ENCODE results near the gene TRIM31. TPM values are rescaled to one million over a fixed set of nuclear protein-coding genes. Genes with fewer than 3 reads are reported as not detected.

Gene TRIM31
- total RNA-seq, 1 experiment from 2014 or later = not detected

DNA sequence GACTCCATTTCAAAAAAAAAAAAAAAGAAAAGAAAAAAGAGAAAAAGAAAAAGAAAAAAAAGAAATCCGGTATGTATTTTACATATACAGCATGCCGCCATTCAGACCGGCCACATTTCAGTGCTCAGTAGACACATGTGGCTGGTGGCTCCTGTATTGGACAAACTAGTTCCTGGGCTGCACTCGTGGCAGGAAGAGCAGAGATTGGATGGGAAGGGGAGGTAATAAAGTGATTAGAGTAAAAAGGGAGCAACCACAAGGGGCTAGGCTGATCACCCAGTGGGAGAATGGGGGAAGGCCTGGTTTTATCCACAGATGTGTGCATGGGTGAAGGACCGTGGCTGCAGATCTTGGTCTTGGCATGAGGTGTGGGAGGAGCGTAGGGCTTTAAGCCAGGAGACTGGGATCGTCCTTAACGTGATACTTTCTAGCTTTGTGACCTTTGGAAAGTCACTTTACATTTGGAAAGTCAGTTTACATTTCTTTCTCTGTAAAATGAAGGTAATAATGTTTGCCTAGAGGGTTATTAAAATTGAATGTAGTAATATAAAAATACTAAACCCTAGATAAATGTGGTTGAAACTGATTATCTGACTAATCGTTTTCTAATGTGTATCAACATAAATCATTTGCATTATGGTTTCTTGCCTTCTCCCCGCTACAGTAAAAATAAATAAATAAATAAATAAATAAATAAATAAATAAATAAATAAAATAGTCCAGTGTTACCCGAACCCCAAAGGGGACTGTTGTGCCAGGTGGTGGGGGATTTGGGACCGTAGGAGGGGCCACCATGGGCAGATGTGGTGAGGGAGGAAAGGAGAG, 49.6 kb upstream of the TRIM31 start:
- no peaks in the 10 kb centered on the region for H3K4me1 Mint-ChIP-seq
- Histone ChIP-seq H3T11ph (ENCODE audit: low read length) (no peak overlapping the region), H2BK20ac (ENCODE audit: low read depth, low read length, poor library complexity, severe bottlenecking) (no peak overlapping the region), H2BK120ac (ENCODE audit: low read depth, low read length, poor library complexity, severe bottlenecking) (no peak overlapping the region), H4K91ac (ENCODE audit: insufficient read length, low read depth, low read length) (no peak overlapping the region), H2BK12ac (ENCODE audit: insufficient read length, low read depth, low read length) (no peak overlapping the region), H3K79me1 (ENCODE audit: insufficient read depth, low read depth, low read length, poor library complexity, severe bottlenecking) (no peaks in the 10 kb centered on the region), H3K23ac (ENCODE audit: insufficient read length, low read depth, low read length) (no peak overlapping the region), H2BK5ac (ENCODE audit: insufficient read length, low read length) (no peak overlapping the region), H4K20me1 (ENCODE audit: control insufficient read depth, insufficient read depth, insufficient read length) (no peaks in the 10 kb centered on the region), H4K5ac (ENCODE audit: insufficient read length, low read depth, low read length) (no peak overlapping the region), H3K4me1 (ENCODE audit: insufficient read depth, low read length) (peaks cover 3% of the 10 kb centered on the region; the same call in 1 of the 2 replicates), H3K27me3 (ENCODE audit: insufficient read depth, low read length) (no peaks in the 10 kb centered on the region), H3K56ac (ENCODE audit: insufficient read length, low read depth, low read length) (no peak overlapping the region), H3K4ac (ENCODE audit: low read depth, low read length) (no peak overlapping the region), H3K9ac (ENCODE audit: extremely low read depth, insufficient read length, low read length) (no peak overlapping the region), H3K18ac (ENCODE audit: insufficient read length, low read depth, low read length) (no peak overlapping the region), H3K23me2 (ENCODE audit: insufficient read length, low read depth, low read length, poor library complexity, severe bottlenecking) (no peaks in the 10 kb centered on the region), H2AK5ac (ENCODE audit: insufficient read length, low read length) (no peak overlapping the region), H3K14ac (ENCODE audit: insufficient read depth, low read length) (peak overlapping the region; percentile 72; the same call in 1 of the 2 replicates), H3K79me2 (ENCODE audit: insufficient read depth, low read length) (no peaks in the 10 kb centered on the region), H3K4me2 (ENCODE audit: insufficient read depth, insufficient read length, low read length) (no peak overlapping the region), H2AFZ (ENCODE audit: low read length) (no peak overlapping the region), H4K8ac (replicated peaks; ENCODE audit: insufficient read length, low read depth, low read length) (no peak overlapping the region), H2BK15ac (ENCODE audit: low read depth, low read length) (no peak overlapping the region), H3K9me3 (ENCODE audit: control insufficient read depth, low read depth, low read length) (no peaks in the 10 kb centered on the region), H3K27ac (ENCODE audit: insufficient read length, low read depth, low read length) (no peak overlapping the region)
- no peaks in the 10 kb centered on the region for H3K9me3 Mint-ChIP-seq
- TF ChIP-seq, protein P1, sequence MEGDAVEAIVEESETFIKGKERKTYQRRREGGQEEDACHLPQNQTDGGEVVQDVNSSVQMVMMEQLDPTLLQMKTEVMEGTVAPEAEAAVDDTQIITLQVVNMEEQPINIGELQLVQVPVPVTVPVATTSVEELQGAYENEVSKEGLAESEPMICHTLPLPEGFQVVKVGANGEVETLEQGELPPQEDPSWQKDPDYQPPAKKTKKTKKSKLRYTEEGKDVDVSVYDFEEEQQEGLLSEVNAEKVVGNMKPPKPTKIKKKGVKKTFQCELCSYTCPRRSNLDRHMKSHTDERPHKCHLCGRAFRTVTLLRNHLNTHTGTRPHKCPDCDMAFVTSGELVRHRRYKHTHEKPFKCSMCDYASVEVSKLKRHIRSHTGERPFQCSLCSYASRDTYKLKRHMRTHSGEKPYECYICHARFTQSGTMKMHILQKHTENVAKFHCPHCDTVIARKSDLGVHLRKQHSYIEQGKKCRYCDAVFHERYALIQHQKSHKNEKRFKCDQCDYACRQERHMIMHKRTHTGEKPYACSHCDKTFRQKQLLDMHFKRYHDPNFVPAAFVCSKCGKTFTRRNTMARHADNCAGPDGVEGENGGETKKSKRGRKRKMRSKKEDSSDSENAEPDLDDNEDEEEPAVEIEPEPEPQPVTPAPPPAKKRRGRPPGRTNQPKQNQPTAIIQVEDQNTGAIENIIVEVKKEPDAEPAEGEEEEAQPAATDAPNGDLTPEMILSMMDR (conservative IDR thresholded peaks at IDR 0.05) = no peak
- H3K27ac Mint-ChIP-seq = no peak overlapping the region
- H3K27me3 Mint-ChIP-seq (ENCODE audit: low read depth) = peaks cover 46% of the 10 kb centered on the region
- no peaks in the 10 kb centered on the region for H3K36me3 Mint-ChIP-seq (ENCODE audit: insufficient read depth in 1 of 3, low read depth in 3 of 3)
- no CpG with 5 or more reads among the region's 12 CpGs for WGBS (ENCODE audit: extremely low coverage, insufficient read length, low lambda C conversion rate)
- DNase-seq = no peak
- no peak overlapping the region for H3K4me3 Mint-ChIP-seq
